NCI-H524 treated with DMSO at 0.1 percent for 48 hours (cell line): Measurements from ENCODE around the gene WBP1.
A peak's percentile ranks its signal among the peaks of the same experiment; 100 is the strongest.
"Not testable (repeated sequence)": the region's sequence is repeated elsewhere in the genome, so short reads cannot be mapped to it uniquely, and the experiment has no call there.

ENCODE experiments used
- DNase-seq: peaks from one replicate; lab custom pipeline; 2025; lab: John Stamatoyannopoulos, UW

Gene WBP1

DNA sequence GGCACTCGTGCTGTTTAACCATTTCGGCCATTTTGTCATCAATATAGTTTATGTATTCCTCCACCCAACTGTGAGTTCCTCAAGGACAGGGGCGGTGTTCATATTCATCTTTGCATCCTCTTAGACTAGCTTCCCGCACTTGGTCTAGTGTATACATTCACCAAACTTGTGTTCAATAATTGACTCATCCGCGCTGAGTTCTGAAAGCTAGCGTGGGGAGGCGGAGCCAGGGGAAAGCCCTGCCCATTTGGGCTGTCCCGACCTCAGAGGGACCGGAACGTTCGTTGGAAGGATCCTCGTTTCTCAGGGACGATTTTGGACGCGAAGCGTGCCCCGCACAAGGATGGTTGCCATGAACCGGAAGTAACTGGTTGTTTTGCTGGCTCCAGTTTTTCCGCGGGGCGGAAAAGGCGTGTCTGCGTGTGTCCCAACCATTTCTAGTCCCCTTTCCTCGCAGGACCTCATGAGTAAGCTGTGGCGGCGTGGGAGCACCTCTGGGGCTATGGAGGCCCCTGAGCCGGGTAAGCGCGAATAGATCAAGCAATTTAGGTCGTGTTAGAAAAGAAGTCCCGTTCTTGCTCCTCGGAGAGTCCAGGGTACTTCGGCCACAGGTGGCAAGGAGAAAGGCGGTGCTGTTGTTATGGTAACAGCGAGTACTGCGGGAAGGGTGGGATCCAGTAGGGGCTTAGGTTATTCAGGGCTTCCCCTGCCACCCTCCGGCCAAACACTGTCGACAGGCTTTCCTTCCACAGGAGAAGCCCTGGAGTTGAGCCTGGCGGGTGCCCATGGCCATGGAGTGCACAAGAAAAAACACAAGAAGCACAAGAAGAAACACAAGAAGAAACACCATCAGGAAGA is 3.4 kb upstream of the WBP1 start, which contains the start of gene INO80B:
TSS of gene INO80B (plus strand) at position 434 of the 858 bp plus-strand sequence. CDS start at position 464, 30 bp downstream.
- DNase-seq: peak; percentile 86

DNA sequence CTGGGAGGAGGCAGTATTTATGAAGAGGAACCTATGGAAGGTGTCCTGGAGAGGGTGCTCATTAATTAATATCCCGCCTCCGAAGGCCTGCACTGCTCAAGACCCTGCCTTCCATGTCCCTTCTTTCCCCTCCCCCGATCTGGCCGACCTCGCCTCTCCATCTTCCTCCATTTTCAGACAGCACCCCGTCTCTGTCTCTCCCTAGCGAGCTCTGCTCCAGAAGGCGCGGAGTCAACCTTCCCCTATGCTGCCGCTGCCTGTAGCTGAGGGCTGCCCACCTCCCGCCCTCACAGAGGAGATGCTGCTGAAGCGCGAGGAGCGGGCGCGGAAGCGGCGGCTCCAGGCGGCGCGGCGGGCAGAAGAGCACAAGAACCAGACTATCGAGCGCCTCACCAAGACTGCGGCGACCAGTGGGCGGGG is 1.1 kb upstream of the WBP1 start:
- no peak for DNase-seq

DNA sequence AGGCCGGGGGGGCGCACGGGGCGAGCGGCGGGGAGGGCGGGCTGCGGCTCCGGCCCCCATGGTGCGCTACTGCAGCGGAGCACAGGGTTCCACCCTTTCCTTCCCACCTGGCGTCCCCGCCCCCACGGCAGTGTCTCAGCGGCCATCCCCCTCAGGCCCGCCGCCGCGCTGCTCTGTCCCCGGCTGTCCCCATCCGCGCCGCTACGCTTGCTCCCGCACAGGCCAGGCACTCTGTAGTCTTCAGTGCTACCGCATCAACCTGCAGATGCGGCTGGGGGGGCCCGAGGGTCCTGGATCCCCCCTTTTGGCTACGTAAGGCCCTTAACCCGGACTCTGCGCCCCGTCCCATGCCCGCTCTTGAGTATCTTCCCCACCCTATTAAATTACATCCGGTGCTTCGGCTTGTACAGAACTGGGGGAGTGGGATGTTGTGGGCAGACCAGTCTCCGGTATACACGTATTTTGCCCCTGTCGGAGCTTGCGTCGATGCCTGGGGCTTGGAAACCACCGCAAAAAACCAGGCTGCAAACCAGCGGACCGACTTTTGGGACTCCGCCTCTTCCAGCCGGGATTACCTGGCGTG is 598 bp upstream of the WBP1 start:
- no peak for DNase-seq

DNA sequence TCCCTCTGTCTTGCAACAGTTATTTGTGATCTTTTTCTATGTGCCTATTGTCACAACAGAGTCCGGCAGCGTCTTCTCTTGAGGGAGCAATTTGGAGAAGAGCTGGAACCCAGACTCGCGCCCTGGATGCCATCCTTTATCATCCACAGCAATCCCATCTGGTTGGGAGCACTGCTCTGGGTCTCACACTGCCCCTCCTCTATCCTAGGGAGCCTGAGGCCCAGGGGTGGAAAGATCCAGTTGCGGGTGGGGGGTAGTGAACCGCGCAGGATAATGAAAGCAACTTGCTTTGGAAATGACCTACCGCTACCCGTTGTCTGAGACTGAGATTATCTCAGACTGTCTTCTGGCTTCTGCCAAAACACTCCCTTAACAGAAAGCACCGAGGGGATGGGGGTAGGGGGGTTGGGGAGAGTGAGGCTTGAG is 713 bp downstream of the WBP1 start:
- DNase-seq: no peak

DNA sequence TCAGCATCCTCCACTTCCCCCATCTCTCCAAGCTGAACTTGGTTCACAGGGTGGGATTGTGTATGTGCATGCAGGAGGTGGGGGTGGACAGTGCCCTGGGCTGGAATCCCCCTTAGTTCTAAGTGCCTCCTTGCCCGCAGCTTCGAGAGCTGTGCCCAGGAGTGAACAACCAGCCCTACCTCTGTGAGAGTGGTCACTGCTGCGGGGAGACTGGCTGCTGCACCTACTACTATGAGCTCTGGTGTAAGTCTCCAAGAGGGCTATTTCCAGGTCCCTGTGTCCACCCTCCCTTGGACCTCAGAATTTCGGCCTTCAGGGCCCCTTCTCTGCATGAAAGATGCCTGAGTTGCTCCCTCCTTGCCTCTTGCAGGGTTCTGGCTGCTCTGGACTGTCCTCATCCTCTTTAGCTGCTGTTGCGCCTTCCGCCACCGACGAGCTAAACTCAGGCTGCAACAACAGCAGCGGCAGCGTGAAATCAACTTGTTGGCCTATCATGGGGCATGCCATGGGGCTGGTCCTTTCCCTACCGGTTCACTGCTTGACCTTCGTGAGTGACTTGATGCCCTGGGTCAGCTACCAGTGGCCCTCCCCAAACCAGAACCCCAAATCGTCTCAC is 1.4 kb downstream of the WBP1 start:
- not testable (repeated sequence) for DNase-seq

DNA sequence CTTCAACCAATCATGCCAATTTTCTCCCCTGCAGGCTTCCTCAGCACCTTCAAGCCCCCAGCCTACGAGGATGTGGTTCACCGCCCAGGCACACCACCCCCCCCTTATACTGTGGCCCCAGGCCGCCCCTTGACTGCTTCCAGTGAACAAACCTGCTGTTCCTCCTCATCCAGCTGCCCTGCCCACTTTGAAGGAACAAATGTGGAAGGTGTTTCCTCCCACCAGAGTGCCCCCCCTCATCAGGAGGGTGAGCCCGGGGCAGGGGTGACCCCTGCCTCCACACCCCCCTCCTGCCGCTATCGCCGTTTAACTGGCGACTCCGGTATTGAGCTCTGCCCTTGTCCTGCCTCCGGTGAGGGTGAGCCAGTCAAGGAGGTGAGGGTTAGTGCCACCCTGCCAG is 1.9 kb downstream of the WBP1 start:
- DNase-seq: not testable (repeated sequence)

DNA sequence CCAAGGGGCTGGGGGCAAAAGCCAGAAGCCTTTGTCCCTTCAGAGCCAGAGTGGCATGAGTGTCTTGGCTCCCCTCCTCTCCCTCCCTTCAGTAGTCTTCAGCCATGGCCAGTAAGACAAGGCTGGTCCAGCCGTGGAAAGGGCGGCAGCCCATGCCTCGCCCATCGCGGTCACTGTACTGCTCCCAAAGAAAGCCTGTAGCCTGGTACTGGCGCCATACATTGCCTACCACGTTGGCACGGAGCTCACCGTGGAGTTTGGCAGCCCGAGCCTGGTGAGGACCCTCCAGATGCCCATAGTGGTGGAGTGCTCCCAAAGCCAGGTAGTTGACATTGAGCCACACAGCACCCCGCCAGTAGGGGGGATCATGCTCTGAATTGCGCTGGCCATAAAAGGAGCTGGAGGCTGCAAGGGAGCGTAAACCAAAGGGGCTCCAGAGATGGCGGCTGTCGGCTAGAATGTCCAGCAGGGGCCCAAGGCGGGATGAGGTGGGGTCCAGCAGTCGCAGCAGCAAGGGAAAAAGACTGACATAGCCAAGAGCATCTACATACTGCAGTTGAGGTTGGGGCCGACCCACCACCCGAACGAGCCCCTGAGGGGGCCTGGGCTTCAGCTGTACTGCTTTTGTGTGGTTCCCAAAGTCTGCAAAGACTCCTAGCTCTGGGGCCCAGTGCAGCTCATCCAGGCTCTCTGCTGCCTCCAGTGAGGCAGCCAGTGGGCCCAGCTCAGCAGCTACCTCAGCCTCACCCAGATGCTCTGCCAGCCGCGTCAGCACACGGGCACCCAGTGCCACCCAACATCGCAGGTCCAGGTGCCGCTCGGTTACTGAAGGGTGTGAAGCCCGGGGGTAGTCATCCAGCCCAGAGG is 3.2 kb downstream of the WBP1 start:
- DNase-seq: no peak

DNA sequence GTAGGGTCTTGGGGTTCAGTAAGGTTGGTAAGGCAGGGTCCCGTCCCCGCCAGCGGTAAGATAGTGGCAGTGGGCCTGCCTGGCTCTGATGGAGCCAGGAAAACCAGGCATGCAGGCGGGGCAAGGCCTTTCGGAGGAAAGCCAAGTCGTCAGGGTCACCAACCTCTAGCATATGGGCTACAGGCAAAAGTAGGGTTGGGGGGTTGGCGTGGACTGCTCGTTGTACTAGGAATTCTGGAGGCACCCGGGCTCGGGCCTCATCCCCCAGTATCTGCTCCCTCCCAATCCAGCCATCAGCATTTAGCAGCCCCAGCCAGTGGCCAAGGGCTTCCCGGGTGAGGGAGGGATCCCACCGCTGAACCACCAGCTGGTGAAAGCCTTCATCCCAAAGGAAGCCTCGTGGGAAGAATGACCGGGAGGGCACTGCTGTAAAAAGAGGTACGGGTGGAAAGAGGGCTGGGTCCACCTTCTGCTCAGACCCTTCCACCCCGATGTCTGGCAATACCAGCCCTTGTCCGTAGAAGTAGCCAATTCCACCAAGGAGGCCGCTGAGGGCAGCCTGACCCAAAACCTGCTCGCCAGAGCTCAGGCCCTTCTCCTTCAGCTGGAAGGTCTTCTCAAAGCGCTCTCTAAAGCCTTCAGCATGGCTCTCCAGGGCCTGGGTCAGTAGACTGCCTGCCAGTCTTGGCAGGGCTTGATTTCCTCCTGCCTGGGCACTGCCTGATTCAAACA is 4.0 kb downstream of the WBP1 start:
- no peak for DNase-seq

DNA sequence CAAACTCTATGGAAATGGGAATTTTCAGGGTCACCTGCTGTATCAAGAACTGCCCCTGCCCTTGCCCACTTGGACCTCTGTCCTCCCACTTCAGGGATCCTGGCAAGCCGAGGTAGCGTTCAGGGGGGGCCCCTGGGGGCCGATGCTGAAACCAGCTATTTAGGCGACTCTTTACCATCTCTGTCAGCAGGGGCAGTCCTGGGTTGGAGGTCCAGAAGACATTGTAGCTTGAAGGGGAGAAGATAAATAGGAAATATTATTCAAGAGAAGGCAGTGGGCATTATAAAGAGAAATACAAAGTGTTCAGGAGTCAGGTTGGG is 4.5 kb downstream of the WBP1 start:
- no peak for DNase-seq

DNA sequence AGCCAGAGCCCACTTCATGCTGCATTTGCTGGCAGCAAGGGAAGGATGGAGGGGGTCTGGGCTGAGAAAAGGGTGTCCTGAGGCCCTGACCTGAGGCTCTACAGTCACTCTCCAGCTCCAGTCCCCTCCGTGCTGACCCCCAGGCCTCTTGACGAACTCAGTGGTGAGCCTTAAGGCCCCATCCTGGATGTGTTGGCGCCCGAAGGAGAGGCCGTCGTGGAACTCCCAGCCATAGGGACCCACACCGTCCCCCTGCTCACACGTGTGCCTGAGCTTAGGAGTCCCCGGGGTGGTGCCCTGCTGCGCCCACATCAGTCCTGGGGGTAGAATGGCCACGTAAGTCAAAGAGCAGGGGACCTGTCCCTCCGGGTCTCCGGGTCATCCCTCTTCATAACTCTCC is 6.2 kb downstream of the WBP1 start:
- DNase-seq: no peak

DNA sequence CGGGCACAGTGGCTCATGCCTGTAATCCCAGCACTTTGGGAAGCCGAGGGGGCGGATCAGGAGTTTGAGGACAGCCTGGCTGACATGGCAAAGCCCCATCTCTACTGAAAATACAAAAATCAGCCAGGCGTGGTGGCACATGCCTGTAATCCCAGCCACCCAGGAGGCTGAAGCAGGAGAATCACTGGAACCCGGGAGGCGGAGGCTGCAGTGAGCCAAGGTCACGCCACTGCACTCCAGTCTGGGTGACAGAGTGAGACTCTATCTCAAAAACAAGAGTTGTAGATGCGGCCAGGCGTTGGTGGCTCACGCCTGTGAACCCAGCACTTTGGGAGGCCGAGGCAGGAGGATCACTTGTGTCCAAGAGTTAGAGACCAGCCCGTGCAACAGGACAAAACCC is 12.5 kb downstream of the WBP1 start:
- DNase-seq: not testable (repeated sequence)

DNA sequence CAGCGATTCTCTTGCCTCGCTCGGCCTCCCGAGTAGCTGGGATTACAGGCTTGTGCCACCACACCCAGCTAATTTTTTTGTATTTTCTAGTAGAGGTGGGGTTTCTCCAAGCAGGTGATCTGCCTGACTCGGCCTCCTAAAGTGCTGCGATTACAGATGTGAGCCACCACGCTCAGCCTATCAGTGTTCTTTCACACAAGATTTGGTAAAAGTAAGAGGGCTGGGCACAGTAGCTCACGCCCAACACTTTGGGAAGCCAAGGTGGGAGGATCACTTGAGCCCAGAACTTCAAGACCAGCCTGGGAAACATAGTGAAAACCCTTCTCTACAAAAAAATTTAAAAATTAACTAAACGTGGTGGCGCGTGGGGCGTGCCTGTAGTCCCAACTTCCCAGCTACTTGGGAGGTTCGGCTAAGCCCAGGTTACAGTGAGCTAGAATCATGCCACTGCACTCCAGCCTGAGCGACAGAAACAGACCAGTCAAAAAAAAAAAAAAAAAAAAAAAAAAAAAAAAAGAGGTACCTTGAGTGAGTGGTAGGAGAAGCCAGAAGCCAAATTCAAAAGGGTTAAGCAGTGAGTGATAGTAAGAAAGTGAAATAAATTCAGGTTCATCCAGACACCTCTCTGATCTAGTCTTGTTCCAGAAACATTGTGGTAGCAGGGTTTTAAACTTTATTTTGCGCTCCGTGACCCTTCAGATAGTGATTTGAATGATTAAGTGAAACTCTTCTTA is 13.3 kb downstream of the WBP1 start:
- DNase-seq: no peak

DNA sequence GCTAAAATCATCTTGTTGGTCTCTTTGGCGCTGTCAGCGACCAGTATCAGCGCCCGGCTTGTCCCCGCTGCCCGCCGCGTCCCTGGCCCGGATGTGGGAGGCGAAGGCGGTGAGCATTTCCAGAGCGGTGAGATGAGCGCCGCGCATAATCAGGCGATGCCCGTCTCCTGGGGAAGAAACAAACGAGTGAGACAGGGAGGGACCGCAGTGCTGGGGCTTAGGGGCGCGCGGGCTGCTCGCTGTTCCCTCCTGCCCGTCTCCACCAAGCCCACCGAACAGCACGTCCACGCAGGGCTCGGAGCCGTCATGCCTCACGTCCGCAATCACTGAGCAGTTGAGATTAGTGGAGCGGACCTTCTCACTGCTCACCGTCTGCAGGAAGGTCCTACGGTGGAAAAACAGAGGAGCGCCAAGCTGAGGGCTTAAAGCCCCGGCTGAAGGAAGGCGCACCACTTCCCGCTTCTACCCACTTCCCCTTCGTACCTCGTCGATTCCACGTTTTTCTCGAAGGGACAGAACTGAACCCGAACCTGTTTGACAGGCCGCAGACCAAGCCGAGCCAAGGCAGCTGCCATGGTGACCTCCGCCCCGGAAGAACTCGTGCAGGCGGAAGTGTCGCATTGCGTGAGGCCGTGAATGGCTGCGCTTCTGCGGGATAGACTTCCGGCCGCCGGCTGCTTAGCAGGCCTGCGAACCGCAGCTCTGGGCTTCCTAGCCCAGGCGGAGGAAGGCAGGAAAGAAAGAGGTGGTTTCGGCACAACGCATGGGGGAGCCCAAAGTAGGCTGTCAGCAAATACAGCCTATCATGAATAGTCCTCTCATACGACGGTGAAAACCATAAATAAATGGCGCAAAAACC is 14.1 kb downstream of the WBP1 start, which contains the start of gene MRPL53:
TSS of gene MRPL53 (minus strand) at position 595 of the 859 bp plus-strand sequence. CDS start at position 575, 20 bp downstream.
- no peak for DNase-seq

DNA sequence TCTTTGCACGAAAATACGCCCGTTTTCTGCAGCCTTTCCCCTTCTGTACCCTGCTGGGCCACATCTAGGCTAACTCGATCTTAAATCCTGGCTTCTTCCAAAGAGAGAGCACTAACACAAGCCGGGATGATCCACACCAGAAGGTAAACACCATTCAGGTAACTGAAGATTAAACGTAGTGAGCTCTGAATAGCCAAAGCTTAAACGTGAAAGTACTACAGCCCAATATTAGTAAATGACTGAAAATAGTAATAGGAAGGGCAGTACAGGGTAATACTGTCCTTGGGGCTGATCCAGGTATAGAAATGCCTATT is 14.7 kb downstream of the WBP1 start:
- DNase-seq: no peak

DNA sequence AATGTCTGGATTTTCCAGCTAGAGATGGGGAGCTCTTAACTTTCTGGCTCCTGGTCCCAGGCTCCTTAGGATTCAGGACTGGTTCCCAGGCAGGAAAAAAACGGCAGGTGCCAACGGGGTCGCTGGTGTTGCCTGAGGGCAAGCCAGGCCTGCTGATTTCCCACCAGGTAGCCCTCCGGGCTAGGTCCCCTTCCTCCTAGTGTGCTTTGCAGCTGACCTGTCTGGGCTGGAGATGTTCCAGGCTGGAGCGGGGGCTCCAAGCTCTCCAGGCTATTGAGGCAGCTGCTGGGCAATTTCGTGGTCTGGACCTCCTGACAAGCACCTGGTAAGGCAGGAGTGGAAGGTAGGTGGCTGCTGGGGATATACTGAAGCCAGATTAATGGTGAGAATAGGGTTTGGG is 16.2 kb downstream of the WBP1 start:
- DNase-seq: no peak

DNA sequence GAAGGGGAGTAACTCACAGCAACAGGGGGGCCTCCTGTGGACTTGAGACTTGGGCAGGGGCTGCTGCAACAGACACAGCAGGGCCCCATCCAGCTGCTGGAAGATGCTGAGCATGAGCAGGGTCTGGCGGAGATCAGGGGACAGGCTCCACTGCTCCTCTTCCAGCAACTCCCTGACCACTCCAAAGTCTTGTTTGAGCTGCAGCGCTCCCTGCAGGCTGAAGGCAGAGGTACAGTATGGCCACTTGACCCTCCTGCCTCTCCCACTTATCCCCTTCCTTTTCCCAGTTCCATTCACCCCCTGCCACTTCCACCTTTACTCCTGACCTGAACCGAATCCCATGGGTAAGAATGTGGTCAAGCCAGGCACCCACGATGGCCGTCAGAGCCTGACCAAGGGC is 16.7 kb downstream of the WBP1 start:
- DNase-seq: no peak

DNA sequence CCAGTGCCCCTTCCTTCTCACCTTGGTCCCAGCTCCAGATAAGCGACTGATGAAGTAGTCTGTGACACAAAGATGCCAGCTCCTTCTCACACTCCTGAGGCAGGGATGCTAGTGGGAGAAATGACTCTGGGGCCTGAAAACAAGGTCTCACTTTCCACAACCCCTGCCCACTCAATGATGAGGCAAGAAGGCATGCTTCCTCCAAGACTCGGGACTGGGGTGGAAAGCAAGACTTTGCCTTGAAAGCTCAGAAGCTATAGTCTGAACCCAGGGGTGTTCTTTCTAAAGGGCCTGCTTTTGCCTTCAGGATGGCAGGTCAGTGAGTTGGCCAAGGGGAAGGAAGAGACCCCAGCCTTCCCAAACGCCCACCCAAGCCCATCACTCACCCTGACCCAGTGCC is 23.2 kb downstream of the WBP1 start:
- DNase-seq: no peak

DNA sequence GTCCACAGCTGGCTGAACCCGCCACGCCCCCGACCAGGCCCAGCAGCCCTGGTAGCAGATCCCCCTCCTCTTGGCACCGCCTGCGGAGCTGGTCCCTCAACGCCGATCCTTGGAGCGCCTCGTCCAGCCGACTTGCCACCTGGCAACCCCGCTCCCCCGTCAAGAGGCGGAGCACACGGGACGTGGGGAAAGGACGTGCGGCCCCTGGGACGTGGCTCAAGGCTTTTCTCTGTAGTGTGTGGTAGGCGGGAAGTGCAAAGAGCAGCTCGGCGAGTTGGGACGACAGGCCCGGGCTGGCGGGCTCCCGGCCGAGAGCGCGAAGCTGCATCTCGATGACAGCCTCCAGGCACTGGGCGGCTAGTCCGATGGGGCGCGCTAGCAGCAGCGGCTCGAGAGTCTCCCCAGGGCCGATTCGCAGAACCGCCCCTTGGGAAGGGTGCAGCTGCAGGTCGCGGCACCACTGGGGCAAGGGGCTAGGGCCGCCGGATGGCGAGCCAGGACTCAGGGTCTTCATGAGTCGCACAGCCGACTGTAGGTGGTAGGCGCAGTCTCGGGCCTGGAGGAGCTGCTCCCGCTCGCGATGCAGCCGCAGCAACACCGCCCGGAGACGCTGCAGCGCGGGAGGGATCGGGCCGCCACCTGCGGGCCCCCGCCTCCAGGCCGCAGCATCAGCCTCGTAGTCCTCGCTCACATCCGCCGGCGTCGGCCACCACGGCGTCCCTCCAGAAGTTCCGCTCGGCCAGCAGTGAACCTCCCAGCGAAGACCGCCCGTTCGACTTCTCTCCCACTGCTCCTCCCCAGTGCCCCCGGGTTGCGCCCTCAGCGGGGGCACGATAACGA is 23.9 kb downstream of the WBP1 start:
- no peak for DNase-seq
